D721Med (cell line): ENCODE measurements around the gene FAF1.

Experiments
- DNase-seq: peaks from one replicate; pipeline ENCODE4 v3.0.0; 2011; ENCODE audit warnings: low spot score; ENCODE audit not compliant: insufficient read length
- FAIRE-seq: peaks from 2 replicates; lab custom pipeline; 2011; peaks lifted over from hg19 to GRCh38; lab: Jason Lieb, UNC
- CTCF ChIP-seq: IDR thresholded peaks from 2 replicates; pipeline ENCODE4 v1.5.1; 2012; ENCODE audit warnings: mild to moderate bottlenecking, control low read depth; ENCODE audit not compliant: insufficient read depth; ENCODE audit errors: missing control alignments

FAF1 gene

GRCh38 chr1:50710099-50710498 is 250.0 kb downstream of the FAF1 start:
- no peak for TF ChIP-seq CTCF
- DNase-seq (no peak), FAIRE-seq (no peak)

- FAIRE-seq, result no peak
- DNase-seq, result no peak
- no peak for TF ChIP-seq CTCF
Measured at GRCh38 chr1:50707824-50708223, 252.2 kb downstream of the FAF1 start.

GRCh38 chr1:50705699-50706098 is 254.4 kb downstream of the FAF1 start:
- FAIRE-seq, result no peak
- no peak for TF ChIP-seq CTCF
- no peak for DNase-seq

GRCh38 chr1:50705041-50705440 is 255.0 kb downstream of the FAF1 start:
- no peak for TF ChIP-seq CTCF
- DNase-seq, result no peak
- FAIRE-seq, result no peak

- no peak for DNase-seq
- peak; percentile 32 for FAIRE-seq
- TF ChIP-seq CTCF, result peak; percentile 72
Measured at GRCh38 chr1:50704126-50704525, 255.9 kb downstream of the FAF1 start.

GRCh38 chr1:50703240-50703639 is 256.8 kb downstream of the FAF1 start:
- no peak for TF ChIP-seq CTCF
- FAIRE-seq, result no peak
- DNase-seq, result no peak

- DNase-seq (no peak), FAIRE-seq (peak; percentile 85)
- TF ChIP-seq CTCF, result no peak
Measured at GRCh38 chr1:50702395-50702794, 257.7 kb downstream of the FAF1 start.
